ENCODE data around the gene CSK.
"Not testable (repeated sequence)": the region's sequence is repeated elsewhere in the genome, so short reads cannot be mapped to it uniquely, and the experiment has no call there.

Gene CSK

DNA sequence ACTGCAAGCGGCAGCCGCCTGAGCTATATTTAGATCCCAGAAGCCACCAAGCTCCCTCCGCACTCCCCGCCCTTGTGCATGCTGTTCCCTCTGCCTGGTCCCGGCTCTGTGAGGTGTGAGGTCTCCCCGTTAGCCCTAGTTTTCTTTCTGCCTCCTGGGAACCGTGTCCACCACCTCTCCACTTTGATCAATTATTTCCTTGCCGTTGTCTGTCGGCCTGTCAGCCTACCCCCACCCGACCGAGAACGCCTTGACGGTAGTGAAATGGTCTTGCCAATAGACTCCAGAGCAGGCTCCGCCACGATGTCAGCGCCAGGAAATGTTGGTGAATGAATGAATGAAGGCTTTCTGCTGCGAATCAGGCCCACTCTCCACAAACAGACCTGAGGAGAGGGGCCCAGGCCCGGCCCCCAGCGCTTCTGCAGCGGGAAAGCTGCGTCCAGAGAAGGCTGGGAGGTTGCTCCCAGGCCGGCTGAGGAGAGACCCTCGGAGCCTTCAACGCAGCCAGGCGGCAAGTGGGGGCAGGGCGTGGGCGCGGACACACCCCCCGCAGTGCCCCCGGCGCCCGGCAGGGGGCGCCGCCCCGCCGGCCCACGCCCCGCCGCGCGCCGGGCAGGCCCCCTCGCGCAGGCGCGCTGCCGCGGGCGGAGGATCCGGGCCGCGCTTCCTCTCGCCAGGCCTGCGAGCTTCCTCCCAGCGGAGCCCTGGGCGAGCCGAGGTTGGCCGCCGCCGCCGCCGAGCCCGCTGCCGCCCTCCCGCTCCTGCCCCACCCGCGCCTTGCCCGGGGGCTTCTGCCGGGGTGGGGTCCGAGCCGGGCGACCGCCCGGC, at the start of gene CSK:
CSK (plus strand) TSS at position 650 of the 828 bp plus-strand sequence. CDS start 16,218 bp downstream, outside the sequence.
- peak; percentile 56 to 70 for DNase-seq (ENCODE audit: low read depth in 2 of 2)

- no peak for DNase-seq (ENCODE audit: low read depth in 2 of 2)
Observed at GRCh38 chr15:74732846-74733245, 49.0 kb upstream of the CSK start.

DNA sequence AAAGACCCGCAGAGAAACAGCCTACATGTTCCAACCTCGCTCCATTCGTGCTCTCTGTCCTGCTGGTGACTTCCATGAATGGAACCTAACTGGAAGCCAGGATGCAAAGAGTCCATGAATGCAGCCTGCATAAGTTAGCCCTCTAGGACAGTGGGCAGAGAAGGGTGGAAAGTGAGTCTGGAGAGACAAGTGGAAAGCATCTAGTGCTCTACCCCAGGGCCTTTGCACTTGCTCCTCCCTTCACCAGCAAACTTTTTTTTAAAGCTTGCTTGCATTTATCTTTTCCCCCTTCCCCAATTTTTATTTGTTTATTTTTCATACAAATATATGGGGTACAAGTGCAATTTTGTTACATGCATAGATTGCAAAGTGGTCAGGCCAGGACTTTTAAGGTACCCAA, 48.6 kb upstream of the CSK start:
- DNase-seq (ENCODE audit: low read depth in 2 of 2) = no peak

GRCh38 chr15:74735305-74735704, 46.6 kb upstream of the CSK start:
- DNase-seq (ENCODE audit: low read depth in 2 of 2) = no peak

- not testable (repeated sequence) for DNase-seq (ENCODE audit: low read depth in 2 of 2)
Observed at GRCh38 chr15:74738239-74738638, 43.6 kb upstream of the CSK start.

- DNase-seq (ENCODE audit: low read depth in 2 of 2) = no peak
Observed at GRCh38 chr15:74742422-74742821, 39.5 kb upstream of the CSK start.

GRCh38 chr15:74746389-74746788, 35.5 kb upstream of the CSK start:
- DNase-seq (ENCODE audit: low read depth in 2 of 2) = no peak

DNA sequence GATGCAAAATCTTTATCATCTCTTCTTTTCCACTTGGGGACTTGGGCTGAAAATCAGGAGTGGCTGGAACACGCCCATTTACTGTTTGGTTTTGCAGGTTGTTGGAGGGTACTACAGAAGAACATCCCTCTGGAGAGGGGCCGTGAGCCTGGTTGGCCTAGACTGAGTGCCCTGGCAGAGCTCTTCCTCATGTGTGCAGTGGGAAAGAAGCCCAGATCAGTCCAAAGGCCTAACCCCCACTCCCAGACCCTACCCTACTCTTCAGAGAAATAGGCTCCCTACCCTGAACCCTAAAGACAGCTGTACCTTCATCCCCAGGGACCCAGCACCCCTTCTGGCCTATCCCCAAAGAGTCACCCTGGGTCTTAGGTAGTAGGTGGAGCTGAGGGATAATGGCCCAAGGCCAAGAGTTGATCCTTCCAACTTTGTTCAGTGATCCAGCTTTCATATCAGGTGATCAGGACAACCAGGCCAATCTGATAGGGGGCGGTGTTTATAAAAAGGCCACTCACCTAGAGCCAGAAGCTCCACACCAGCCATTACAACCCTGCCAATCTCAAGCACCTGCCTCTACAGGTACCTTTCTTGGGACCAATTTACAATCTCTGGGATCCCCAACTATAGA, 33.4 kb upstream of the CSK start, which contains the start of gene CYP1A2:
CYP1A2 (plus strand) TSS at position 524 of the 625 bp plus-strand sequence. CDS start 894 bp downstream, outside the sequence.
- DNase-seq (ENCODE audit: low read depth in 2 of 2) = no peak

- DNase-seq (ENCODE audit: low read depth in 2 of 2) = no peak
Observed at GRCh38 chr15:74749832-74750231, 32.0 kb upstream of the CSK start.

DNA sequence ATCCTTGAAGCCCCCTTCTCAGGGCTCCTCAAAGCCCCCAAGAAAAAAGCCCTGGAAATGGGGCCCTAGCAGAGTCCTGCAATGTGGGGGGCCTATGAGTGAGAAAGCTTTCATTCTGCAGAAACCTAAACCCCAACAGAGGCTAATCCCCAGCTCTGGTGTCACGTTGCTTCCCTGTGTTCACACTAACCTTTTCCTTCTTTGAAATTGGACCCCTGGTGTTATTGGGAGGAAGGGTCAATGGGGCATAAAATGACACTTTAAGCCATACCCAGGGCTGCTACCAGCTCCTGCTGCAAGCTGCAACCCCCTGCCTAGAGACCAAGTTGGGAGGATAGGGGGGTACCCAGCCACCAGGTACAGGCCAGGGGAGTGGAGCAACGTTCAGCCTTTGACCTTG, 31.1 kb upstream of the CSK start:
- no peak for DNase-seq (ENCODE audit: low read depth in 2 of 2)

DNA sequence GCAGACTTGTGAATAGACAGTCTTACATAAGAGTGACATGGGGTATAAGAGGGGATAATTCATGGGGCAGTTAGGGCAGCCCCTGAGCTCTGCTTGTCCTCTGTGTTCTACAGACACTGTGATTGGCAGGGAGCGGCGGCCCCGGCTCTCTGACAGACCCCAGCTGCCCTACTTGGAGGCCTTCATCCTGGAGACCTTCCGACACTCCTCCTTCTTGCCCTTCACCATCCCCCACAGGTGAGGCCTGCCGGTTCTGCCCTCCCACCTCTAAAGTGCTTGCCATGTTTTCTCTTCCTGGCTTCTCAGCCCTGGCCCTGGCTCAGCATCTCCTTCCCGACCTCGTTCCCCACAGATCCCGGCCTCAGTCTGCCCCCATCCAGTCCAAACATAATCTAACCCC, 29.9 kb upstream of the CSK start:
- no peak for DNase-seq (ENCODE audit: low read depth in 2 of 2)

DNA sequence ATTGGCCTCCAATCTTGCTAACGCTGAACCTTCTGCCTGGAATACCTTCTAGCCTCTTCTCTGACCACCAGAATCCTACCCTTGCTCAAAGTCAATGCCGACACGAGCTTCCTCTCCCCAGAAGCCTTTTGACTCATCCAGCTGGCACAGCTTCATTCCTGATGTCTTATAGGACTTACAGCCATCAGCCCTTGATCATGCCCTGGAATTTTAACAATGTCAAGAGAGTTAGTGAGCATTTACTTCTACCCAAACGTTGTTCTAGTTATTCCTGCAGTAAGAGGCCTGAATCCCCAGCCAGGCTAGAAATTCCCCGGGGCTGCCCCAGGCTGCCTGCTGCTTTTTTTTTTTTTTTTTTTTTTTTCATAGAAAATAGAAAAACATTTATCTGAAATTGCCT, 29.3 kb upstream of the CSK start:
- no peak for DNase-seq (ENCODE audit: low read depth in 2 of 2)

DNA sequence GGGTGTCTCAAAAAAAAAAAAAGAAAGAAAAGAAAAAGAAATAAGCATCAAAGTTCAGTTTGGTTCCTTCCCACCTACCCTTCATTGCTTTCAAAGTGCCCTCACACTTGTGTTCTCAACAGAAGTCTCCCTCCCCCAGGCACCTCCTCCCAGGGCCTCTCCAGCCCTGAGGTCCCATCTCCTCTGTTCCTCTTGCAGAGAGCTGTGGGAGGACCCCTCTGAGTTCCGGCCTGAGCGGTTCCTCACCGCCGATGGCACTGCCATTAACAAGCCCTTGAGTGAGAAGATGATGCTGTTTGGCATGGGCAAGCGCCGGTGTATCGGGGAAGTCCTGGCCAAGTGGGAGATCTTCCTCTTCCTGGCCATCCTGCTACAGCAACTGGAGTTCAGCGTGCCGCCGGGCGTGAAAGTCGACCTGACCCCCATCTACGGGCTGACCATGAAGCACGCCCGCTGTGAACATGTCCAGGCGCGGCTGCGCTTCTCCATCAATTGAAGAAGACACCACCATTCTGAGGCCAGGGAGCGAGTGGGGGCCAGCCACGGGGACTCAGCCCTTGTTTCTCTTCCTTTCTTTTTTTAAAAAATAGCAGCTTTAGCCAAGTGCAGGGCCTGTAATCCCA, 27.2 kb upstream of the CSK start:
- no peak for DNase-seq (ENCODE audit: low read depth in 2 of 2)

- no peak for DNase-seq (ENCODE audit: low read depth in 2 of 2)
Observed at GRCh38 chr15:74758736-74759135, 23.1 kb upstream of the CSK start.

DNA sequence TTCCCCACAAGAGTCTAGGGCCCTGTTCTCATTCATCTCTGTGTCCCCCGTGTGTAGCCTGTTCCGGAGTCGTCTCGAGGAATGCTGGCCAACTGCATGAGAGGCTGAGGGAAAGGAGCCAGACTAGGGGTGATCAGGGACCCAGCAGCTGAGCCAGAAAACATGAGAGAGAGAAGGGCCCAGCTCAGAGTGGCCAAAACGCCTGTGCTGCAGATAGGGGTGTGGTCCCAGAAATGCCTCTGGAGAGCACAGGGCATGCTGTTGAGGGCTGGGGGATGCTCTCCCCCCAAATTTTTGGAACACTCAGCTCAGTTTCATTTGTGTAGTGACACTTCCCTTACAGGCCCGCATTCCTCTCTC, 19.1 kb upstream of the CSK start:
- no peak for DNase-seq (ENCODE audit: low read depth in 2 of 2)

DNA sequence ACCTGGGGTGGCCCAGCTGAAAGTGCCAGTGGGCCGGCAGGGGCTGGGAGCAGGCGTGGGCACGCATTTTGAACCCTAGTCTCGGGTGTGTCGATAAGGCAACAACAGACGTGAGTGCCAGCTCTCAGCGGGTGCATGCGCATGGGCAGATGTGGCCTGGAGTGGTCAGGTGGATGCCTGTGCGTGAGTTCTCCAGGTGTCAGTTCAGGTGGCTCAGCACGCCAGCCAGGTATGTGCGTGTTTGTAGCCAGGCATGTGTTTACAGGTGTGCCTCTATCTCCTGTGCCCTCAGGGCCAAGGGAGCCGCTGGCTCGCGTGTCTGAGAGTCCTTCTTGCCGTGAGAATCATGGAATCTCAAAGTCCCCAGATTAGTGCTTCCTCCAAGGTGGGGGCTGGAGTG, 18.5 kb upstream of the CSK start:
- DNase-seq (ENCODE audit: low read depth in 2 of 2) = no peak

- DNase-seq (ENCODE audit: low read depth in 2 of 2) = no peak
Observed at GRCh38 chr15:74767167-74768098, 14.4 kb upstream of the CSK start.

DNA sequence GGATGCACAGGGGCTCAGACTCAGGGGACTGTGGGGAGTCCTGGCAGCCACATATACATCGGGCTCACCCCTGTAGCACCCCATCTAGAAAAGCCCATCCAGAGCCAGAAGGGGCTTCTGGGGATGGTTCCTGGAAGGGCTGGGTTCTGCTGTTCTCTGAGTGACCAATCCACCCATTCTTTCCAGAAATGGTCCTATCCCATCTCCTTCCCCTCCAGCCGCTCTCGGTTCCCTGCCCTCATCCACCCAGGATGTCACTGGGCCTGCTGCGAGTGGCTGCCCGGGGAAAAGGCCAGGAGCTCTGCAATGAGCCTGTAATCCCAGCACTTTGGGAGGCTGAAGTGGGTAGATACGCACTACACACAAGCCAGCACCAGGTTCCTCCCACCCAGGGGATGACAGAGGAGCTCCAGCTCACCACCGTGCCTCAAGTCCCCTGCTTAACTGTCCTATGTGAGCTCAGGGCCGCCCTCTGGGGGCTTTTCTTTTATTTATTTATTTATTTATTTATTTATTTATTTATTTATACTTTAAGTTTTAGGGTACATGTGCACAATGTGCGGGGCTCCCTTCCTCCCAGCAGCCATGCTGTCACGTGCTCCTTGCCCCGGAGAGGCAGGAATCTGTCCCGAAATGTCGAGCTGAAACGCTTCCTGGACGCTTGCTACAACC, 13.6 kb upstream of the CSK start:
- no peak for DNase-seq (ENCODE audit: low read depth in 2 of 2)

- DNase-seq (ENCODE audit: low read depth in 2 of 2) = no peak
Observed at GRCh38 chr15:74768771-74769342, 13.0 kb upstream of the CSK start.

- no peak for DNase-seq (ENCODE audit: low read depth in 2 of 2)
Observed at GRCh38 chr15:74769463-74770025, 12.3 kb upstream of the CSK start.
